ENCODE measurements around the gene CDIP1. TPM values are rescaled to one million over a fixed set of nuclear protein-coding genes. Genes with fewer than 3 reads are reported as not detected.
A peak's percentile ranks its signal among the peaks of the same experiment; 100 is the strongest.
"Not testable (repeated sequence)": the region's sequence is repeated elsewhere in the genome, so short reads cannot be mapped to it uniquely, and the experiment has no call there.

CDIP1 gene
- 18.9 TPM for total RNA-seq

DNA sequence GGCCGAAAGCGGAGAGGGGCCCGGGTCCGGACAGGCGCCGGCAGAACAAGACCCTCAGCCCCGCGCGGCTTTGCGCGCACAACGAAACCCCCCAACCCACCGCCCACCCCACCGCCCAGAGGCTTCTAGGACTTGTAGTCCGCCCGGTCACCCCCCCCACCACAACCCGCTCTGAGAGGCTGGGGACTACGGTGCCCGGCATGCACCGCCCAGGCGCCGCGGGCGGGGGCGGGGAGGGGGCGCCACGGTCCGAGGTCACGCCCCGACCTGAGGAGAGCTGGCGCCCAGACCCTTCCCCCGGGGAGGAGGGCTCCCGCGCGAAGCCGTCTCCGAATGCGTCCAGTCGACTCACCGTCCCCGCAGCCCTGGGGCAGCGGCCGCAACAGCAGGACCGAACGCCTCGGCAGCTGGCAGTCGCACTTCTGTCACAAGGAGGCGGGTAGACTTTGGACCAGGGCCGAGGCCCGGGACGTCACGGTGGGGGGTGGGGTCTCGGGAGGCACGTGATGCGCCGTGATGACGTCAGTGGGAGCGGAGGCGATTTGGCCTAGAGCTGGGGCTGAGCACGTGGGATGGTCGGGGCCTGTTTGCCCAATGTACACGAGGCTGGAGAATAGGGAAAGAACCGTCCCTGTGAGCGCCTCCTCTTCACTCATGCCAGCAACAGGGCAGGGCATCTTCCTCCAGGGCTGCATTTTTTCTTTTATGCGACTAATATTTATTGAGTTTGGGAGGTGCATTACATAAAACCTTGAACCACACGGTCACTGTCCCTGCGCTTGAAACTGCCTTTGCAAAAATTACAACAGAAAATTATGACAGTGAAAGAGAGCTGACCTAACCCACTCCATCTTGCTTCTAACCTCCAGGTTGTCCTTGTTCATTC, at the start of gene CDIP1:
CDIP1 (minus strand) TSS at position 424 of the 886 bp plus-strand sequence. CDS start 24,643 bp downstream, outside the sequence.
- ATAC-seq: peak; percentile 96

DNA sequence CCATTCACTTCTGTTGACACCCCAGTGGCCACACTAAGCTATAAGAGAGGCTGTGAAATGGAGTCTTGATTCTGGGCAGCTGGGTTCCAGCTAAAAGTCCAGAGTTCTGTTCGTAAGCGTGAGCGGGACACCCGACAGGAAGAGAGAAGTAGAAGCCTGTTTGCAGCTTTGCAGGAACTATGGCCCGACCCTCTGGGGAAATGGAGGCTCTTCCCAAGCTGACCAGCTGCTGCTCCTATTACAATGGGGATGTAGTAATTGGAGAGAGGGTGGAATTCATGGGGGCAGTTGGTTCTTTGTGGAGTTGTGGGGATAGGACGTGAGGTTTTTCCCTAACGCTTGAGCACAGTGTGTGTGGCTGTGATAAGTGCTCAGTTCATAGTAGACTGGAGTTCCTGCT, 47.7 kb upstream of the CDIP1 start:
- no peak for ATAC-seq

DNA sequence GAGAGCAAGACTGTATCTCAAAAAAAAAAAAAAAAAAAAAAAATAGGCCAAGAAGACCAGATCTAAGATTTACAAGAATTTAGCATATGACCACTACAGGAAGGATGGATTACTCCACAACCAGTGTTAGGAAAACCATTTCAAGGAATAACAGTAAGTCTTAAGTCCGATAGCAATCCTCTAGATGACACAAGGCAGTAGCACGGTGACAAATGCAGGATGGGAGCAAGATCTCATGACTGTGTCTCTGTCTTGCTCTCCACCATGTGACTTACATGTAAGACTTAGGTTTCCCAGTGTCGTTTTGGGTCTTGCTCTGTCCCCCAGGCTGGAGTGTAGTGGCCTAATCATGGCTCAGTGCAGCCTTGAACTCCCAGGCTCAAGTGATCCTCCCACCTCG, 45.3 kb upstream of the CDIP1 start:
- no peak for ATAC-seq

DNA sequence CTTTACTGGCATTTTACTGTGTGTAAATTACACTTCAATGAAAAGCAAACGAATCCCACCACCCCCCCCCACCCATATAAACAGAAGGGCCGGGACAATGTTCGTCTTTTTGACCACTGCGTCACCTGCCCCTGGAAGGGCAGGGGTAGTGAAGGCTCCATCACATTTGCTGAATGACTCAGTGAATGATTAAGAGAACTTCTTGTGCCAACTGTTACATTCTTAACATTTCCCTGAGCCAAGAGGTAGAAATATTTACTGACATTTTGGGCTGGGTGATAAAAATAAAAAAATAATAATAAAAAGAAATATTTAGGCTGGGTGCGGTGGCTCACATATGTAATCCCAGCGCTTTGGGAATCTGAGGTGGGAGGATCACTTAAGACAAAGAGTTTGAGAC, 41.7 kb upstream of the CDIP1 start:
- no peak for ATAC-seq

DNA sequence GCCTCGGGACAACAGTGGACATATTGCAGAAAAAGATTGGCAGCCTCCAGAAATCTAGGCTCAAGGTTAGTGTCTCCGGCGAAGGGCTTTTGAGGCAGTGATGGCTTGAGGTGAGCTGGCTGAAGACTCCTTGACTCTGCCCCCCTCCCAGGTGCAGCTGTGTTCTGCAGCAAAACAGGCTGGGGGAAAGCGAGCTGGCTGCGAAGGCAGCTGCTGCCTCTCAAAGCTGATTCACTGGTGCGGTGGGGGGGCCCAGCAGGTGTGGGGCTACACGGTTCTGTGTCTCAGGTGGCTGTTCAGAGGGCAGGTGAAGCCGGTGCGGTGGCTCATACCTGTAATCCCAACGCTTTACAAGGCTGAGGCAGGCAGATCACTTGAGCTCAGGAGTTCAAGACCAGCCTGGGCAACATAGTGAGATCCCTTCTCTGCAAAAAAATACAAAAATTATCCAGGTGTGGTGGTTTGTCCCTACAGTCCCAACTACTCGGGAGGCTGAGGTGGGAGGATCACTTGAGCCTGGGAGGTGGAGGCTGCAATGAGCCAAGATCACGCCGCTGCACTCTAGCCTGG, 40.5 kb upstream of the CDIP1 start:
- ATAC-seq: no peak

DNA sequence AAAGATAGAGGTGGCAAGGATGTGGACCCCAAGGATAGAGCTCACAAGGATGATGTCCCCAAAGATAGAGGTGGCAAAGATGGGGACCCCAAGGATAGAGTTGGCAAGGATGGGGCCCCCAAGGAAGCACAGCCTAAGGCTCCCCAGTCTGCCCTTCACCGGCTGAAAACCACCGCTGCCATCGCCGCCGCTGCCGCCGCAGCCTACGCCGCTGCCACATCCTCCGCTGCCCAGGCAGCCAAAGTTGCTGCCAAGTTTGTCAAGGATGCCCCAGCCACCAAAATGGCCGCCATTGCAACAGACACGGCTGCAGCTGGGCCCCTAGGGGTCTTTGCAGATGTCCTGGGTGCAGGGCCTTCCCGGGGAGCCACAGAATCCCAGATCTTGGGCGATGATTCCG, 37.4 kb upstream of the CDIP1 start:
- no peak for ATAC-seq

DNA sequence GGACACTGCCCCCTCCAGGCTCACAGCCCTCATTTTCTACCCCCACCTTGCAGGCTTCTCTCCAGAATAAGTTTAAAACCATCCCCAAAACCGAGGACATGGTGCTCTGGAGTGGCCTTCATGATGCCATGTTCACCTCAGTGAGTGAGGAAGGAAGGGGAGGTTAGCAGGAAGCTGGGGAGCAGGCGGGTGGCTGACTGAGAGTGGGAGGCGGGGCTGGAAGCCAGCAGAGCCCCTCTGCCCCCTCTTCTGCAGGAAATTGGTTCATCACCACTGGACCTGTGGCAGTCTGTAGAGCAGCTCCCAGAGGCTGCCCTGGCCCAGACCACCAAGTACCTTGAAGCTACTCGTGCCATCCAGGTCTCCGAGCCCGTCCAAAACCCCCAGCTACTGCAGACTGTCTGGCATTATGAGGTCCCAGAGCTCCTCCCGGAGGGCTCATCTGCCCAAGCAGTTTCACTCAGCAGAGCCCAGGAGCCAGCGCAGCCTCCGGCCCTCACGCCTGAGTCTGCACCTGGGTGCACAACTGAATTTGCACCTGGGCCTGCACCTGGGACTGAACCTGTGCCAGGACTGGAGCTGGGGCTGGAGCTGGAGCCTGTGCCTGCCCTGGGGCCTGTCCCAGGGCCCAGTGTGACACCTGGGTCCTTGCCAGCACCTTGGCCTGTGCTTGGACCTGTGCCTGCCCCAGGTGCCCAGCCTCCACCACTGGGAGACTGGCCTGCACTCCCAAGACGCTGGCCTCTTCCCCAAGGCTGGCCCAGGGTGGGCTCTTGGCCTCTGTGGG, 36.5 kb upstream of the CDIP1 start:
- ATAC-seq: no peak

DNA sequence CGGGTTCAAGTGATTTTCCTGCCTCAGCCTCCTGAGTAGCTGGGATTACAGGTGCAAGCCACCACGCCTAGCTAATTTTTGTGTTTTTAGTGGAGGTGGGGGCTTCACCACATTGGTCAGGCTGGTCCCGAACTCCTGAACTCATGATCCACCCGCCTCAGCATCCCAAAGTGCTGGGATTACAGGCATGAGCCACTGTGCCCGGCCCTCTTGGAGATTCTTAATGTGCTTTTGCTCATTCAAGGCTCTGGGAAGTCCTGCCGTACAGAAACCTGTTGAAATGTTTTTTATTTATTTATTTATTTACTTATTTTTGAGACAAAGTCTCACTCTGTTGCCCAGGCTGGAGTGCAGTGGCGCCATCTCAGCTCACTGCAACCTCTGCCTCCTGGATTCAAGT, 35.4 kb upstream of the CDIP1 start:
- not testable (repeated sequence) for ATAC-seq

DNA sequence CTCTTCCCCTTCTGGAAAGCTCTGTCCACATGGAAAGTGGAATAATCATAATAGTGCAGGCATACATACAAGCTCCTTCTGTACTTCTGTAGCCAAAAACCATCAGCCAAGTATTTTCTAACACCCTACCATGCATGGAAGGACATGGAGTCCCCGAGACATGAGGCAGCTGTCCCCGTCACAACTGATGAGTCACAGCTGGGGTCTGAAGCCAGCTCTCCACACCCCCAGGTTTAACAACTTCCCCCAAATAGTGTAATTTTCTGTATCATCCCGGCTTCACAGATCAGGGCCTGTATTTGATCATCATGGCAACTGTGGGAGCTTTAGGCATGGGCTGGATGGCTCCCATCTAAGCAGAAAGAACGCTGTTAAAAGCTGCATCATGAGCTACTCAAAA, 34.1 kb upstream of the CDIP1 start:
- no peak for ATAC-seq

DNA sequence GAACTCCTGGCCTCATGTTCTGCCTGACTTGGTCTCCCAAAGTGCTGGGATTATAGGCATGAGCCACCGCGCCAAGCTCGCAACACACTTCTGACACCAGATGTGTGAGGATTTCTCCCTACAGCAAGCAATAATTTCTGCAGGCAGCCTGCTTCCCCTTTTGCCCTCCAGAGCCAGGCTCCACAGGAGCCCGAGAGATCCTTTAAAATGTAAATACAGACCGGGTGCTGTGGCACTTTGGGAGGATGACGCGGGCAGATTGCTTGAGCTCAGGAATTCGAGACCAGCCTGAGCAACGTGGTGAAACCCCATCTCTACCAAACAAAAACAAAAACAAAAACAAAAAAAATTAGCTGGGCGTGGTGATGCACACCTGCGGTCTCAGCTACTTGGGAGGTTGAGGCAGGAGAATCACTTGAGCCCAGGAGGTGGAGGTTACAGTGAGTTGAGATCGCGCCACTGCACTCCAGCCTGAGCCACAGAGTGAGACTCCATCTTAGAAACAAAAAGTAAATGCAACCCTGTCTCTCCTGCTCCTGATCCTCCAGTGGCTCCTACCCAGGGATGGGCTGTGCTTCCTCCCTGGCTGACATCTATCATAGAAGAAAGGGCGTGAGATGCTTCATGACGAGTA, 32.2 kb upstream of the CDIP1 start:
- ATAC-seq: no peak

DNA sequence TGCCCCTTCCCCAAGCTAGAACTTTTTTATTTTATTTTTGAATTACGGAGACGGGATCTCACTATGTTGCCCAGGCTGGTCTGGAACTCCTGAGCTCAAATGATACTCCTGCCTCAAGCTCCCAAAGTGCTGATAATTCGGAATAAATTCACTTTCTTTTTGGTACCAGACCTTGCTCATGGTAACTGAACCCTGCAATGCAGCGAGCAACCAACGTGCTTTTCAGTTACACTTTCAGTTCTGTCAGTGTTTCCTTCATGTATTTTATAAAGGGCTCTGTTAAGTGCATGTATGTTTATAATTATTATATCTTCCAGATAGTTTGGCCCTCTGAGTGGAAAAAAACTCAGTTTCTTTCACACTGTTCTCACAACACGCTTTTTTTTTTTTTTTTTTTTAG, 31.5 kb upstream of the CDIP1 start:
- ATAC-seq: no peak

DNA sequence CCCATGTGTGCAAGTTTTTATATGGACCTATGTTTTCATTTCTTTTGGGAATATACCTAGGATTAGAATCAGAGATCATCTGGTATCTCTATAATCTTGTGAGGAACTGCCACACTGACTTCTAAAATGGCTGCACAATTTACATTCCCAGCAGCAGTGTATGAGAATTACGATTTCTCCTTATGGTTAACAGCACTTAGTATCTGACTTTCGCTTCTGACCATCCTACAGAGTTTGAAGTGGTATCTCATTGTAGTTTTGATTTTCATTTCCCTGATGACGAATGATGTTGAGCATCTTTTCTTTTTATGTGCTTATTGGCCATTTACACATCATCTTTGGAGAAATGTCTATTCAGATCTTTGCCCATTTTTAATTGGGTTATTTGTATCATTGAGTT, 27.6 kb upstream of the CDIP1 start:
- no peak for ATAC-seq

DNA sequence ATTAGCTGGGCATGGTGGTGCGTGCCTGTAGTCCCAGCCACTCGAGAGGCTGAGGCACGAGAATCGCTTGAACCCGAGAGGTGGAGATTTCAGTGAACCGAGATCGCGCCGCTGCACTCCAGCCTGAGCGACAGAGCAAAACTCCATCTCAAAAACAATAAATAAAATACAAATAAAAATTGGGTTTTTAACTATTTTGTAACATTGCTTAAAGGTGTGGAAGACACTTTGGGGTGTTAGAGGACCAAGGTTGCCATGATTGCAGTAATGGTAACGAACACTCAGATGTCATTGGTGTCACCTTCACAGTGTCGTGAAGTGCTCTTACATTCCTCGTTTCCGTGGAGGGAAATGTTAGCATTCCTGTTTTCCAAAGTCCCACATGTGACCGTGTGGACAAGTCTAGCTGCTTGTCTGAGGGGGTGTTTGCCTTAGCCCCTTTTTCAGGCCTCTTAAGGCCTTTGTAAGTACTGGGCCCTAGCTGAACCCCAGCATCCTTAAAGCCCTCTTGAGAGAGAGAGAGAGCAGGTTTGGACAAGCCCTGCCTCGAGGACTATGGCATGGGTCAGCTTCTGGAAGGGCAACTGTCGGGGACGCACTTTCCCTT, 26.2 kb upstream of the CDIP1 start:
- no peak for ATAC-seq

DNA sequence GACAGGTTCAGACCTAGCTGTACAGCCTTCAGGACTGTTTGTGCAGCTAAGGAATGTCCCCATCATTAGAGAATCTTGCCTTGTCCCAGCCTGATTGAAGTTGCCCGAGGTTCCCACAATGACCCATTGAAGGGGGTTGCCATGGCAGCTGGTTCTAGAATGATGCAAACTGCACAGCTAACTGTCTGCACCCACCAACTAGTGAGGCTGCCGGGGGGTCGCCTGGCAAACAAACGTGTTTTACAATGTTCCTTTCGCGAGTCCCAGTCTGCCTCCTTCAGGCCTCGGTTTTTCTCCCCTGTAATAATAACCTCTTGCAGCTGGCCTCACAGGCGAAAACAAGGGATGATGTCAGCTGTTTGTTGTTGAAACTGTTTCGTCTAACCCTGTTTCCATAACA, 23.0 kb upstream of the CDIP1 start:
- ATAC-seq: no peak

DNA sequence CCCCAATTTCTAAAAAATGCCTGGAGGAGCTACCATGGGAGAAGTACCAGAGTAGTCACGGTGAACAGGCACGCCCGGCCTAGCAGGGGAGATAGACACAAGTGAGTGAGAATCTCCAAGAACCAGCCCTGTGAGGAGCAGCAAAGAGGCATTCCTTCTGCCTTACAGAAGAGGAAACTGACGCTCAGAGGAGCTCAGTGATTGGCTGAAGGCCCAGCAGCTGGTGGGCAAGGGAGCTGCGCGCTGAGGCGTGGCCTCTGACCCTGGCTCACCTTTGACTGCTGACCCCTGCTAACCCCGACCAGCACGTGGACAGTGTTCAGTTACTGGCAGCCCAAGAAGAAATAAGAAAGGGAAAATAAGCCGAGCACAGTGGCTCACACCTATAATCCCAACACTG, 19.4 kb upstream of the CDIP1 start:
- no peak for ATAC-seq

DNA sequence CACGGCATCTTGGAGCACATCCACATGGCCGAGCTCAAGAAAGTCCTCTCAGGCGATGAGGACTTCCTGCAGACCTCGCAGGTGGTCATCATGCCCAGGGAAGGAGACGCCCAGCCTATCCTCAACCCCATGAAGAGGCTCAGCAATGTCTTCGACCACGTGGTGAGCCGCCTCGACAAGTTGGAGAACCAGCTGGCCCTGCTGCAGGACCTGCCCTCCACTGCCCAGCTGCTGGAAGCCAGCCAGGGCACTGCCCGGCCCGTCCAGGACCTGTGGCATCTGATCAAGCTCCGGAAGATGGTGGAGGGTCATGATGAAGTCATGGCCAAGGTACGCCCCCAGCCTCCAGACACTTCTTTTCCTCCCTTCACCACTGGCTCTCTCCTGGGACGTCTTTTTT, 18.0 kb upstream of the CDIP1 start:
- ATAC-seq: peak; percentile 57

DNA sequence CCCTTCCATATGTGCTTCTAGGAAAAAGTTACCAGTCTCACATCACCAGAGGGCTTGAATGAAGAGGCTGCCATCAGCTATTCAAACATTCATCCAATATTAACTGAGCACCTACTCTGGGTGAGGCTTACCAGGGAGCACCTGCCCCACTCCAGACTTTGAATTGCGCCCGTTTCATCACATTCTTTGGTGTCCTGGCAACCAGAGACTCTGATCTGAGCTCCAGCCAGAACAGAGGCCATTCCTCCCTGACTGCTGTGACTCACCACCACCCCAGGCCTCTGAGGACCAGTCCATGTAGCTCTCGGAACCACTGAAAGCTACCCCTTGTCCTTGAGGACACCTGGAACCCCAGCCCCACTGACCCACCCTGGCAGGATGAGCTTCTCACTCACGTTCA, 17.5 kb upstream of the CDIP1 start, which contains the start of gene C16orf96:
C16orf96 (plus strand) TSS at position 229 of the 400 bp plus-strand sequence; CDS start at position 379, 150 bp downstream.
- ATAC-seq: peak; percentile 54

DNA sequence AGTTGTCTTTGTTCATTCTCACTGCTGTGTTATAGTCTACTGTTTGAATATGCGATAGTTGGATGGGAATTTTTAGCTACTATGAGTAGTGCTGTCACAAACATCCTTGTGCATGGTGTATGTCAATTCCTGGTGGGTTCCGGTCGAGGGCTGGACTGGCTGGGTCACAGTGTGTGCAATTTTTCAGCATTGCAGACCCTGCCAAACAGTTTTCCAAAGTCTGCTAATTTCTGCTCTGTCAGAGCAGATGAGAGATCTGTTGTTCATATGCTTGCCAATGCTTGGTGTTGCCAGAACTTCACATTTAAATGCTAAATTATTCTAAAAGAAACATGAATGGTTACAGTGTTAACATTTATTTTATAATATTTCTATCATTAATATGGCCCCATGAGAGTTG, 14.0 kb upstream of the CDIP1 start:
- ATAC-seq: no peak

DNA sequence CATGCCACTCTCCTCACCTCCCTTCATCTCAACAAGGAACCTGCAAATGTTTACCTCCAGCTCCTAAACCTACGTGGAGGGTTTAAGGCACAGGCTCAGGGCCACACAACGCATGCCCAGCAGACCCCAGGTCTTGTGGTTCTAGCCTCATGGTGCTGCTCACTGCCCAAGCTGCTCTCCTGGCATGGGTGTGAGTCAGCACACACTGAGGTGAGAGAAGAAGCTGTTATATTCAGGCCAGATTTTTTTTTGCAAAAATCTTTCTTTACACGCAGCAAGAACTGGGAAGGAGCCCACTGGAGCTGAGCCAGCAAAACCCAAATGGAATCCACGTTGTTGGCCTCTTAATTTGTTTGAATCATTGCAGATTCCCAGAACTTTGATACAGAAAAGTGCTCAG, 12.0 kb upstream of the CDIP1 start:
- no peak for ATAC-seq

DNA sequence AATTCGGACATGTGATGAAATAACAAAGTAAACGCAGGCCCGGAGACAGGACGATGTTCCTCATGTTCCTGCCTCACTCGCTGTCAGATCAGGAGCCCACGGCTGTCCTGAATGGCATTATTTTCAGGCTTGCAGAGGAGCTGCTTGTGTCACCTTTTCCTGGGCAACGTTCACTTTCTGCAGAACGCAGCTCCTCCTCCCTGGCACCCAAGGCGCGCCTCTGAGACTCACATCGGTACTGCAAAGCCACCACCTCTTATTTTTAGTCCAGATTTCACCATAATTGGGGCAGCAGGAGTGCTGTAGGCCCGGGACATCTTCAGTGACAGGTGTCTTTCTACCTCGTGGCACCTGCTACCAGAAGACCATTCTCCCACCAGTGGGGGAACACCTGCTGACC, 9.6 kb upstream of the CDIP1 start:
- ATAC-seq: no peak

DNA sequence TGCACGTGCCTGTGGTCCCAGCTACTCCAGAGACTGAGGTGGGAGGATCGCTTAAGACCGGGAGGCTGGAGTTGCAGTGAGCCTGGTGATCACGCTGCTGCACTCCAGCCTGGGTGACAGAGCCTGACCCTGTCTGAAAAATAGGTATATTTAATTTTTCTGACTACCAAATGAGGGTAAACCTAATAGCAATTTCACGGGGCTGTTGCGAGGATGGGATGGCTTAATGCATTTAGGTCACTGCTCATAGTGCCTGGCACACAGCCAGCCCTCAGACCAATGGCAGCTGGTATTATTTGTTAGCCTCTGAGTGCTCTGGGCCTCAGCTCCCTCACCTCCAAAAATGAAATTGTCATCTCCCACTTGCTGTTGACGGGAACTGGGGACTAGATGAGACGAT, 5.9 kb upstream of the CDIP1 start:
- ATAC-seq: no peak

DNA sequence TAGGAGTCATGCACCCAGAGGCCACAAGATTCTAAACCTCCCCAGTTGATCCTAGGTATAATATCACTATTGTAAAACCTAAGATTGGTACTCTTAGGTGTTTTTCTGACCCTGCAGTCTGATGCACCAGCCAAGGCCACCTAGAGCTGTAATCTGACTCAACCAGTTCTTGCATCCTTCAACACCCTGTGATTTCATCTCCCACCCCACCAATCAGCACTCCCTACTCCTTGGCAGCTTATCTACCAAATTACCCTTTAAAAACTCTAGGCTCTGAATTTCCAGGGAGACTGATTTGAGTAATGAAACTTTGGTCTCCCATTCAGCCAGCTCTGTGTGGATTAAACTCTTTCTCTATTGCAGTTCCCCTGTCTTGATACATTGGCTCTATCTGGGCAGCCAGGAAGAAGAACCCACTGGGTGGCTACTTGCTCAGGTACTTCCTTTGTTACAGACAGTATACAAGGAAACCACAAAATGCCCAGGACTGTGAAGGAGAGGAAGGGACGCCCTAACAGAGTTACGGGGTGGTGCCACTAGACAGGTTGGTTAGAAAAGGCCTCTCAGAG, 1.2 kb upstream of the CDIP1 start:
- no peak for ATAC-seq
